Esophagus muscularis mucosa (tissue), 4 donors: ENCODE results near the gene ZNF451. TPM values are rescaled to one million over a fixed set of nuclear protein-coding genes. Genes with fewer than 3 reads are reported as not detected.

Experiments
- DNase-seq: peaks from one replicate; pipeline ENCODE4 v3.0.0-alpha.2; 2017; ENCODE audit errors: extremely low spot score
- H3K27ac ChIP-seq, 4 donors: fragments of 200-600 bp; sonication (generic); replicated peaks in 1 of 4; 1 replicate in 3 of 4; 2 replicates in 1 of 4; pipeline ENCODE4 v1.5.1; 2016 to 2019; ENCODE audit warnings: mild to moderate bottlenecking in 1 of 4
- H3K27me3 ChIP-seq, 4 donors: fragments of 200-600 bp; sonication (generic); one replicate each; pipeline versions ENCODE4 v1.5.1 to v1.6.0; 2016 to 2019
- H3K36me3 ChIP-seq, 4 donors: fragments of 200-600 bp; sonication (generic); one replicate each; pipeline ENCODE4 v1.5.1; 2016 to 2019
- H3K4me1 ChIP-seq, 4 donors: fragments of 200-600 bp; sonication (generic); one replicate each; pipeline ENCODE4 v1.5.1; 2016 to 2019
- H3K4me3 ChIP-seq, 4 donors: fragments of 200-600 bp; sonication (generic); 1 replicate in 2 of 4; 2 replicates in 2 of 4; pipeline ENCODE4 v1.5.1; 2016 to 2019; ENCODE audit warnings: mild to moderate bottlenecking in 4 of 4, moderate library complexity in 1 of 4
- H3K9me3 ChIP-seq, 4 donors: fragments of 200-600 bp; sonication (generic); 1 replicate in 3 of 4; 2 replicates in 1 of 4; pipeline ENCODE4 v1.5.1; 2016 to 2019
- CTCF ChIP-seq, 3 experiments: fragments of 200-600 bp in 2 of 3; fragments of 450-650 bp in 1 of 3; sonication (generic) in 2 of 3; IDR thresholded peaks; one replicate each; pipeline ENCODE4 v1.5.1; 2017 to 2019; ENCODE audit warnings: antibody characterized with exemption in 3 of 3, mild to moderate bottlenecking in 2 of 3, moderate library complexity in 1 of 3
- EP300 ChIP-seq: sonication (generic); formaldehyde crosslinking; IDR thresholded peaks from one replicate; pipeline ENCODE4 v1.6.1; 2017; ENCODE audit warnings: antibody characterized with exemption
- POLR2A ChIP-seq: fragments of 450-650 bp; IDR thresholded peaks from one replicate; pipeline ENCODE4 v1.6.1; 2017; ENCODE audit warnings: antibody characterized with exemption, moderate library complexity, mild to moderate bottlenecking, low read depth
- POLR2AphosphoS5 ChIP-seq, 2 donors: sonication (generic); formaldehyde crosslinking; IDR thresholded peaks; one replicate each; pipeline ENCODE4 v1.6.1; 2017; ENCODE audit warnings: antibody characterized with exemption in 2 of 2
- WGBS: methylation state at CpG from one replicate; pipeline ENCODE4 v1.1.5; 2018; 5-methylcytosine and 5-hydroxymethylcytosine counted together
- intact Hi-C: fragments of 100-400 bp; cut with DNase I; formaldehyde crosslinking; loops from one replicate; pipeline ENCODE4 v1.15.1; 2023
- total RNA-seq, 4 donors: library from RNA; depleted of rRNA; stranded (reverse); fragments of >200 nt; gene quantifications; one replicate each; pipeline versions ENCODE4 v1.1.0 to v1.2.1, GENCODE V29; 2016

The ZNF451 gene
- total RNA-seq, 4 donors from 2014 or later, result 32.0 to 49.0 (median 38.0) TPM

GRCh38 chr6:57147401-57147800 is 57.4 kb downstream of the ZNF451 start:
- TF ChIP-seq POLR2A (no peak), EP300 (no peak)

GRCh38 chr6:57147955-57148858 is 58.2 kb downstream of the ZNF451 start:
- 93% methylated on average over 7 of the region's 7 CpGs for WGBS
- Histone ChIP-seq H3K27me3 (no peaks in the 10 kb centered on the region), H3K4me1 (no peaks in the 10 kb centered on the region), H3K36me3 (peaks cover 19 to 58% (median 42%) of the 10 kb centered on the region in 4 donors), H3K9me3 (no peaks in the 10 kb centered on the region), H3K4me3 (no peak overlapping the region), H3K27ac (no peak overlapping the region)
- DNase-seq, result no peak
- intact Hi-C loops, result no loop called here
- TF ChIP-seq EP300, result no peak
- TF ChIP-seq POLR2A, result no peak
- TF ChIP-seq CTCF (IDR thresholded peaks at IDR 0.05), result no peak
- no peak for TF ChIP-seq POLR2AphosphoS5 (IDR thresholded peaks at IDR 0.05)

More at GRCh38 chr6:57147401-57147800, 57.4 kb downstream of the ZNF451 start:
- Histone ChIP-seq H3K4me1 (no peaks in the 10 kb centered on the region), H3K27ac (no peak overlapping the region), H3K36me3 (peaks cover 14 to 57% (median 39%) of the 10 kb centered on the region in 4 donors), H3K9me3 (no peaks in the 10 kb centered on the region), H3K4me3 (no peak overlapping the region), H3K27me3 (no peaks in the 10 kb centered on the region)
- 89% methylated on average over 5 of the region's 5 CpGs for WGBS
- DNase-seq, result no peak
- intact Hi-C loops, result no loop called here

- TF ChIP-seq POLR2AphosphoS5 (IDR thresholded peaks at IDR 0.05) (no peak), EP300 (no peak), CTCF (IDR thresholded peaks at IDR 0.05) (no peak), POLR2A (no peak)
- intact Hi-C loops, result no loop called here
- no peaks in the 10 kb centered on the region for H3K9me3 ChIP-seq
- peaks cover 8 to 71% (median 48%) of the 10 kb centered on the region in 4 donors for H3K36me3 ChIP-seq
- DNase-seq, result no peak
- H3K27me3 ChIP-seq, result no peaks in the 10 kb centered on the region
- no peak overlapping the region for H3K4me3 ChIP-seq
- H3K4me1 ChIP-seq, result no peaks in the 10 kb centered on the region
- H3K27ac ChIP-seq, result no peak overlapping the region
These were observed 68.7 kb downstream of the ZNF451 start for GRCh38 chr6:57158658-57159057.

- Histone ChIP-seq H3K9me3 (peaks cover 0 to under 1% (median 0%) of the 10 kb centered on the region in 4 donors), H3K36me3 (peaks cover 5 to 71% (median 47%) of the 10 kb centered on the region in 4 donors), H3K4me3 (no peak overlapping the region), H3K4me1 (no peaks in the 10 kb centered on the region), H3K27ac (no peak overlapping the region), H3K27me3 (no peaks in the 10 kb centered on the region)
- intact Hi-C loops, result no loop called here
- 93% methylated on average over 2 of the region's 2 CpGs for WGBS
- DNase-seq, result no peak
- no peak for TF ChIP-seq POLR2AphosphoS5 (IDR thresholded peaks at IDR 0.05)
- TF ChIP-seq POLR2A, result no peak
- TF ChIP-seq CTCF (IDR thresholded peaks at IDR 0.05), result no peak
- no peak for TF ChIP-seq EP300
These were observed 69.1 kb downstream of the ZNF451 start for GRCh38 chr6:57159127-57159526.

- Histone ChIP-seq H3K36me3 (peaks cover 16 to 71% (median 40%) of the 10 kb centered on the region in 4 donors), H3K27ac (no peak overlapping the region), H3K9me3 (peaks cover 0 to 19% (median 15%) of the 10 kb centered on the region in 4 donors), H3K4me1 (no peaks in the 10 kb centered on the region), H3K27me3 (no peaks in the 10 kb centered on the region), H3K4me3 (no peak overlapping the region)
- intact Hi-C loops, result no loop called here
- TF ChIP-seq EP300 (no peak), POLR2A (no peak)
- no peak for DNase-seq
- WGBS, result 90% methylated on average over 2 of the region's 2 CpGs
These were observed 72.0 kb downstream of the ZNF451 start for GRCh38 chr6:57162028-57162427.
